SU-DHL-6 (cell line): ENCODE data around the gene SERINC5.

ENCODE experiments used
- CTCF ChIP-seq: fragments of 200-600 bp; sonication (generic); IDR thresholded peaks from one replicate; pipeline ENCODE4 v1.5.1; 2017; ENCODE audit warnings: antibody characterized with exemption, mild to moderate bottlenecking, low read length, moderate library complexity; ENCODE audit not compliant: insufficient read depth, poor library complexity, severe bottlenecking
- EZH2phosphoT487 ChIP-seq: fragments of 200-600 bp; sonication (generic), shearing (Covaris generic); conservative IDR thresholded peaks from 2 replicates; pipeline ENCODE4 v1.6.1; 2018; ENCODE audit warnings: mild to moderate bottlenecking, antibody characterized with exemption, low read length, moderate library complexity, mixed read lengths

GRCh38 chr5:80141147-80141671, 114.6 kb downstream of the SERINC5 start:
- TF ChIP-seq CTCF = no peak
- TF ChIP-seq EZH2phosphoT487 = no peak
